Upper lobe of left lung (tissue), 4 donors: ENCODE data around the gene EFEMP2.
A peak's percentile ranks its signal among the peaks of the same experiment; 100 is the strongest.

Source experiments
- EP300 ChIP-seq, 4 donors: sonication (generic); formaldehyde crosslinking; IDR thresholded peaks; one replicate each; pipeline ENCODE4 v1.5.1; 2017; ENCODE audit warnings: antibody characterized with exemption in 4 of 4, control low read depth in 2 of 4
- TF ChIP-seq, protein P1 (sequence below), 6 experiments: fragments of 450-650 bp in 4 of 6; fragments of 200-600 bp in 2 of 6; sonication (generic) in 2 of 6; IDR thresholded peaks; one replicate each; pipeline ENCODE4 v1.5.1; 2016 to 2019; ENCODE audit warnings: antibody characterized with exemption in 6 of 6

DNA sequence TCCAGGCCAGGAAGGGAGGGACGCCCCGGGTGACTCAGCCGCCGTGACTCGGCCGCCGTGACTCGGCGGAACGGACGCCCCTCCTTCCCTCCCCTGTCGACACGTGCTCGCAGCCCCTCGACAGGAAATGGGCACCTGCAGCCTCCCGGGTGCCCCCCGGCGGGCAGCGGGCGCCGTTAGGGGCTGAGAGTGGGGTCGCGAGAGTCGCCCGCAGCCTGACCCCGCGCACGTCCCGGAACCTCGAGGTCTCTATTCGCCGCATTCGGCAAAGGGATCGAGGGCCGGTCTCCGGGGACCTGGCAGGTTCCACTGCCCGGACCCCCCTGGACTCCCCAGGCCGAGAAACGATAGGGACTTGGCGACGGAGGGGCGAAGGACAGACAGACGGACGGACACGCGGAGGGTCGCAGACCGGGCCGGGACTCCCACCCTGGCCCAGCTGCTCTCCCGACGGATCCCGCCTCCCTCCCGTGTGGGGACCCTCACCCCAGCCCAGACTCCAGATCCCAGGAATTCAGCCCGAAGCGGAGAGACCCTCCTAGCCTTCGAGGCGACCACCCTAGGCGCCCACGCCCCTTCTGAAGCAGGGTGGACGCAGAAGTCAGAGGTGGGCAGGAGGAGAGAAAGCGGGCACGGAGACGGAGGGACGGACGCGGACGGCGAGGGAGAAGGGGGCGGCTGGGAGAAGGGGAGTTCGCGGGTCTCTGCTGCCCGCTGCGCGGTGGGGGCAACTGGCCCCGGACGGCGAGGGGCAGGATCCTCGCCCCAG lies 26.9 kb upstream of the EFEMP2 start:
- TF ChIP-seq, protein P1, sequence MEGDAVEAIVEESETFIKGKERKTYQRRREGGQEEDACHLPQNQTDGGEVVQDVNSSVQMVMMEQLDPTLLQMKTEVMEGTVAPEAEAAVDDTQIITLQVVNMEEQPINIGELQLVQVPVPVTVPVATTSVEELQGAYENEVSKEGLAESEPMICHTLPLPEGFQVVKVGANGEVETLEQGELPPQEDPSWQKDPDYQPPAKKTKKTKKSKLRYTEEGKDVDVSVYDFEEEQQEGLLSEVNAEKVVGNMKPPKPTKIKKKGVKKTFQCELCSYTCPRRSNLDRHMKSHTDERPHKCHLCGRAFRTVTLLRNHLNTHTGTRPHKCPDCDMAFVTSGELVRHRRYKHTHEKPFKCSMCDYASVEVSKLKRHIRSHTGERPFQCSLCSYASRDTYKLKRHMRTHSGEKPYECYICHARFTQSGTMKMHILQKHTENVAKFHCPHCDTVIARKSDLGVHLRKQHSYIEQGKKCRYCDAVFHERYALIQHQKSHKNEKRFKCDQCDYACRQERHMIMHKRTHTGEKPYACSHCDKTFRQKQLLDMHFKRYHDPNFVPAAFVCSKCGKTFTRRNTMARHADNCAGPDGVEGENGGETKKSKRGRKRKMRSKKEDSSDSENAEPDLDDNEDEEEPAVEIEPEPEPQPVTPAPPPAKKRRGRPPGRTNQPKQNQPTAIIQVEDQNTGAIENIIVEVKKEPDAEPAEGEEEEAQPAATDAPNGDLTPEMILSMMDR (IDR thresholded peaks at IDR 0.05): peak in 1 of 6 experiments; percentile 3
- TF ChIP-seq EP300 (IDR thresholded peaks at IDR 0.05): no peak
